GM23338 (cell line): ENCODE results near the gene GLIS2. TPM values are rescaled to one million over a fixed set of nuclear protein-coding genes. Genes with fewer than 3 reads are reported as not detected.

Experiments
- ATAC-seq: fragments of 200-7000 bp; cut with Tn5 transposase; 3 replicates; pipeline ENCODE4 v1.9.1; 2020
- DNase-seq: peaks from one replicate; pipeline ENCODE4 v3.0.0-alpha.2; 2015; ENCODE audit warnings: low spot score
- H2AFZ ChIP-seq: fragments of 200-600 bp; sonication (generic); 2 replicates; pipeline ENCODE4 v1.8.0; 2016; ENCODE audit warnings: antibody characterized with exemption, mild to moderate bottlenecking, moderate library complexity
- H3F3A ChIP-seq: fragments of 200-600 bp; sonication (generic); replicated peaks from 2 replicates; pipeline ENCODE4 v1.8.0; 2017; ENCODE audit warnings: antibody characterized with exemption, mixed run types, low read depth
- H3K27ac ChIP-seq: fragments of 200-600 bp; sonication (generic); 2 replicates; pipeline ENCODE4 v1.6.1; 2016; ENCODE audit warnings: low read depth
- H3K27me3 ChIP-seq: fragments of 200-600 bp; sonication (generic); 2 replicates; pipeline ENCODE4 v1.8.0; 2016; ENCODE audit warnings: mild to moderate bottlenecking, mixed run types, moderate library complexity; ENCODE audit not compliant: insufficient read depth
- H3K36me3 ChIP-seq: fragments of 200-600 bp; sonication (generic); 2 replicates; pipeline ENCODE4 v1.8.0; 2016; ENCODE audit warnings: mild to moderate bottlenecking; ENCODE audit not compliant: insufficient read depth
- H3K4me1 ChIP-seq: fragments of 200-600 bp; sonication (generic); 2 replicates; pipeline ENCODE4 v1.8.0; 2016; ENCODE audit warnings: mild to moderate bottlenecking, moderate library complexity; ENCODE audit not compliant: insufficient read depth
- H3K4me2 ChIP-seq: fragments of 200-600 bp; sonication (generic); 2 replicates; pipeline ENCODE4 v1.7.1; 2017; ENCODE audit warnings: mixed run types
- H3K4me3 ChIP-seq: fragments of 200-600 bp; sonication (generic); 2 replicates; pipeline ENCODE4 v1.6.1; 2016; ENCODE audit warnings: mixed run types
- H3K79me2 ChIP-seq: fragments of 200-600 bp; sonication (generic); replicated peaks from 2 replicates; pipeline ENCODE4 v1.8.0; 2017; ENCODE audit warnings: mild to moderate bottlenecking; ENCODE audit not compliant: insufficient read depth
- H3K9me2 ChIP-seq: fragments of 200-600 bp; sonication (generic); 2 replicates; pipeline ENCODE4 v1.8.0; 2017; ENCODE audit not compliant: insufficient read depth
- H4K20me1 ChIP-seq: fragments of 200-600 bp; sonication (generic); replicated peaks from 2 replicates; pipeline ENCODE4 v1.8.0; 2017; ENCODE audit warnings: mild to moderate bottlenecking; ENCODE audit not compliant: insufficient read depth
- H3K27ac Mint-ChIP-seq: 2 replicates; pipeline ENCODE4 v1.8.0; 2020; ENCODE audit warnings: inconsistent platforms, mild to moderate bottlenecking, moderate library complexity, mixed read lengths
- H3K27me3 Mint-ChIP-seq: 3 replicates; pipeline ENCODE4 v1.8.0; 2022; ENCODE audit warnings: low read depth, mild to moderate bottlenecking, moderate library complexity, mixed read lengths, inconsistent platforms; ENCODE audit not compliant: insufficient read depth, poor library complexity
- H3K36me3 Mint-ChIP-seq: 3 replicates; pipeline ENCODE4 v1.8.0; 2021; ENCODE audit warnings: low read depth, mild to moderate bottlenecking, inconsistent platforms, moderate library complexity, mixed read lengths
- H3K4me1 Mint-ChIP-seq: 3 replicates; pipeline ENCODE4 v1.8.0; 2020; ENCODE audit warnings: mild to moderate bottlenecking, inconsistent platforms, mixed read lengths
- H3K4me3 Mint-ChIP-seq: 3 replicates; pipeline ENCODE4 v1.8.0; 2021; ENCODE audit warnings: moderate library complexity, mild to moderate bottlenecking, inconsistent platforms, mixed read lengths
- H3K9me3 Mint-ChIP-seq: 3 replicates; pipeline ENCODE4 v1.8.0; 2020; ENCODE audit warnings: moderate library complexity, mild to moderate bottlenecking, inconsistent platforms, mixed read lengths
- NANOG ChIP-seq: IDR thresholded peaks from 2 replicates; pipeline ENCODE4 v1.6.1; 2016; ENCODE audit warnings: antibody characterized with exemption, borderline replicate concordance
- STAT1 ChIP-seq: IDR thresholded peaks from one replicate; pipeline ENCODE4 v1.6.1; 2016; ENCODE audit warnings: antibody characterized with exemption; ENCODE audit not compliant: unreplicated experiment
- ZNF331 ChIP-seq: fragments of 250-450 bp; sonication (Bioruptor Pico); IDR thresholded peaks from 2 replicates; pipeline ENCODE4 v1.5.0; 2020; ENCODE audit warnings: low read depth, mild to moderate bottlenecking, moderate library complexity
- polyA plus RNA-seq: library from polyadenylated mRNA; unstranded; fragments of >200 nt; fragmentation: Nextera tagmentation; extraction: Ambion mirVana; gene quantifications from 2 replicates; pipeline ENCODE4 v1.2.1, GENCODE V29; 2016
- total RNA-seq: library from RNA; depleted of rRNA; stranded (reverse); fragments of >200 nt; shearing (Covaris generic); gene quantifications from 2 replicates; pipeline ENCODE4 v1.2.3, GENCODE V29; 2014
- TF ChIP-seq, protein P1 (sequence below): fragments of 250-450 bp; sonication (Bioruptor Pico); IDR thresholded peaks from 2 replicates; pipeline ENCODE4 v1.5.0; 2020; ENCODE audit warnings: mild to moderate bottlenecking, moderate library complexity
- TF ChIP-seq, protein P2 (sequence below): IDR thresholded peaks from 2 replicates; pipeline ENCODE4 v1.6.1; 2016; ENCODE audit warnings: antibody characterized with exemption
- TF ChIP-seq, protein P3 (sequence below), 2 experiments: fragments of 200-600 bp in 1 of 2; sonication (generic) in 1 of 2; conservative IDR thresholded peaks; 2 replicates each; pipeline versions ENCODE4 v1.5.1 to v1.6.1; 2016 to 2017; ENCODE audit warnings: antibody characterized with exemption in 2 of 2, low read depth in 2 of 2, mild to moderate bottlenecking in 2 of 2, moderate library complexity in 1 of 2

GLIS2 gene
- total and polyA plus RNA-seq, 2 experiments from 2014 or later, result 8.2 to 10.2 TPM

DNA sequence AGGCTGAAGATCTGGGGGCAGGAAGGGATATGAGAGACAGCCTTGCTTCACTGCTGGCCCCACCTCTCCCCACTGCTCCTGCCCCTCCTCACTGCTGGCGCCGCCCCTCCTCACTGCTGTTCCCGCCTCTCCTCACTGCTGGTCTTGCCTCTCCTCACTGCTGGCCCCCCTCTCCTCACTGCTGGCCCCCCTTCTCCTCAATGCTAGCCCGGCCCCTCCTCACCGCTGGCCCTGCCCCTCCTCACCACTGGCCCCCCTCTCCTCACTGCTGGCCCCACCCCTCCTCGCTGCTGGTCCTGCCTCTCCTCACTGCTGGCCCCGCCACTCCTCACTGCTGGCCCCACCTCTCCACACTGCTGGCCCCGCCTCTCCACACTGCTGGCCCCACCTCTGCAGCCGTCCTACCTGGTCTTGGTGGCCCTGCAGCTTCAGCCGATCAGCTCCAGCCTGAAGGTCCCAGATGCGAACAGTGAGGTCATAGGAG lies 44.7 kb downstream of the GLIS2 start:
- Histone ChIP-seq H3F3A (0 out of 2 replicates have a peak, but pooled peaks cover 4% of the 10 kb centered on the region), H3K4me3 (no peak overlapping the region), H3K27ac (no peak overlapping the region), H3K79me2 (no peaks in the 10 kb centered on the region), H2AFZ (no peak overlapping the region), H3K4me2 (no peak overlapping the region), H3K36me3 (no peaks in the 10 kb centered on the region), H3K9me2 (no peaks in the 10 kb centered on the region), H3K27me3 (no peaks in the 10 kb centered on the region), H4K20me1 (no peaks in the 10 kb centered on the region), H3K4me1 (no peaks in the 10 kb centered on the region)
- Mint-ChIP-seq H3K36me3 (no peaks in the 10 kb centered on the region), H3K27me3 (peaks cover 6% of the 10 kb centered on the region), H3K4me3 (no peak overlapping the region), H3K9me3 (no peaks in the 10 kb centered on the region), H3K27ac (no peak overlapping the region), H3K4me1 (no peaks in the 10 kb centered on the region; the same call in 1 of the 3 replicates)
- ATAC-seq (peak; percentile 69), DNase-seq (no peak)
- TF ChIP-seq, protein P1, sequence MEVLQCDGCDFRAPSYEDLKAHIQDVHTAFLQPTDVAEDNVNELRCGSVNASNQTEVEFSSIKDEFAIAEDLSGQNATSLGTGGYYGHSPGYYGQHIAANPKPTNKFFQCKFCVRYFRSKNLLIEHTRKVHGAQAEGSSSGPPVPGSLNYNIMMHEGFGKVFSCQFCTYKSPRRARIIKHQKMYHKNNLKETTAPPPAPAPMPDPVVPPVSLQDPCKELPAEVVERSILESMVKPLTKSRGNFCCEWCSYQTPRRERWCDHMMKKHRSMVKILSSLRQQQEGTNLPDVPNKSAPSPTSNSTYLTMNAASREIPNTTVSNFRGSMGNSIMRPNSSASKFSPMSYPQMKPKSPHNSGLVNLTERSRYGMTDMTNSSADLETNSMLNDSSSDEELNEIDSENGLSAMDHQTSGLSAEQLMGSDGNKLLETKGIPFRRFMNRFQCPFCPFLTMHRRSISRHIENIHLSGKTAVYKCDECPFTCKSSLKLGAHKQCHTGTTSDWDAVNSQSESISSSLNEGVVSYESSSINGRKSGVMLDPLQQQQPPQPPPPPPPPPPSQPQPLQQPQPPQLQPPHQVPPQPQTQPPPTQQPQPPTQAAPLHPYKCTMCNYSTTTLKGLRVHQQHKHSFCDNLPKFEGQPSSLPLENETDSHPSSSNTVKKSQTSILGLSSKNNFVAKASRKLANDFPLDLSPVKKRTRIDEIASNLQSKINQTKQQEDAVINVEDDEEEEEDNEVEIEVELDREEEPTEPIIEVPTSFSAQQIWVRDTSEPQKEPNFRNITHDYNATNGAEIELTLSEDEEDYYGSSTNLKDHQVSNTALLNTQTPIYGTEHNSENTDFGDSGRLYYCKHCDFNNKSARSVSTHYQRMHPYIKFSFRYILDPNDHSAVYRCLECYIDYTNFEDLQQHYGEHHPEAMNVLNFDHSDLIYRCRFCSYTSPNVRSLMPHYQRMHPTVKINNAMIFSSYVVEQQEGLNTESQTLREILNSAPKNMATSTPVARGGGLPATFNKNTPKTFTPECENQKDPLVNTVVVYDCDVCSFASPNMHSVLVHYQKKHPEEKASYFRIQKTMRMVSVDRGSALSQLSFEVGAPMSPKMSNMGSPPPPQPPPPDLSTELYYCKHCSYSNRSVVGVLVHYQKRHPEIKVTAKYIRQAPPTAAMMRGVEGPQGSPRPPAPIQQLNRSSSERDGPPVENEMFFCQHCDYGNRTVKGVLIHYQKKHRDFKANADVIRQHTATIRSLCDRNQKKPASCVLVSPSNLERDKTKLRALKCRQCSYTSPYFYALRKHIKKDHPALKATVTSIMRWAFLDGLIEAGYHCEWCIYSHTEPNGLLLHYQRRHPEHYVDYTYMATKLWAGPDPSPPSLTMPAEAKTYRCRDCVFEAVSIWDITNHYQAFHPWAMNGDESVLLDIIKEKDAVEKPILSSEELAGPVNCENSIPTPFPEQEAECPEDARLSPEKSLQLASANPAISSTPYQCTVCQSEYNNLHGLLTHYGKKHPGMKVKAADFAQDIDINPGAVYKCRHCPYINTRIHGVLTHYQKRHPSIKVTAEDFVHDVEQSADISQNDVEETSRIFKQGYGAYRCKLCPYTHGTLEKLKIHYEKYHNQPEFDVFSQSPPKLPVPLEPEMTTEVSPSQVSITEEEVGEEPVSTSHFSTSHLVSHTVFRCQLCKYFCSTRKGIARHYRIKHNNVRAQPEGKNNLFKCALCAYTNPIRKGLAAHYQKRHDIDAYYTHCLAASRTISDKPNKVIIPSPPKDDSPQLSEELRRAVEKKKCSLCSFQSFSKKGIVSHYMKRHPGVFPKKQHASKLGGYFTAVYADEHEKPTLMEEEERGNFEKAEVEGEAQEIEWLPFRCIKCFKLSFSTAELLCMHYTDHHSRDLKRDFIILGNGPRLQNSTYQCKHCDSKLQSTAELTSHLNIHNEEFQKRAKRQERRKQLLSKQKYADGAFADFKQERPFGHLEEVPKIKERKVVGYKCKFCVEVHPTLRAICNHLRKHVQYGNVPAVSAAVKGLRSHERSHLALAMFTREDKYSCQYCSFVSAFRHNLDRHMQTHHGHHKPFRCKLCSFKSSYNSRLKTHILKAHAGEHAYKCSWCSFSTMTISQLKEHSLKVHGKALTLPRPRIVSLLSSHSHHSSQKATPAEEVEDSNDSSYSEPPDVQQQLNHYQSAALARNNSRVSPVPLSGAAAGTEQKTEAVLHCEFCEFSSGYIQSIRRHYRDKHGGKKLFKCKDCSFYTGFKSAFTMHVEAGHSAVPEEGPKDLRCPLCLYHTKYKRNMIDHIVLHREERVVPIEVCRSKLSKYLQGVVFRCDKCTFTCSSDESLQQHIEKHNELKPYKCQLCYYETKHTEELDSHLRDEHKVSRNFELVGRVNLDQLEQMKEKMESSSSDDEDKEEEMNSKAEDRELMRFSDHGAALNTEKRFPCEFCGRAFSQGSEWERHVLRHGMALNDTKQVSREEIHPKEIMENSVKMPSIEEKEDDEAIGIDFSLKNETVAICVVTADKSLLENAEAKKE (CRISPR knock-in tag), result no peak
- TF ChIP-seq, protein P2, sequence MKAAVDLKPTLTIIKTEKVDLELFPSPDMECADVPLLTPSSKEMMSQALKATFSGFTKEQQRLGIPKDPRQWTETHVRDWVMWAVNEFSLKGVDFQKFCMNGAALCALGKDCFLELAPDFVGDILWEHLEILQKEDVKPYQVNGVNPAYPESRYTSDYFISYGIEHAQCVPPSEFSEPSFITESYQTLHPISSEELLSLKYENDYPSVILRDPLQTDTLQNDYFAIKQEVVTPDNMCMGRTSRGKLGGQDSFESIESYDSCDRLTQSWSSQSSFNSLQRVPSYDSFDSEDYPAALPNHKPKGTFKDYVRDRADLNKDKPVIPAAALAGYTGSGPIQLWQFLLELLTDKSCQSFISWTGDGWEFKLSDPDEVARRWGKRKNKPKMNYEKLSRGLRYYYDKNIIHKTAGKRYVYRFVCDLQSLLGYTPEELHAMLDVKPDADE, result no peak
- TF ChIP-seq NANOG, result no peak
- TF ChIP-seq ZNF331, result no peak
- TF ChIP-seq STAT1, result no peak
- TF ChIP-seq, protein P3, sequence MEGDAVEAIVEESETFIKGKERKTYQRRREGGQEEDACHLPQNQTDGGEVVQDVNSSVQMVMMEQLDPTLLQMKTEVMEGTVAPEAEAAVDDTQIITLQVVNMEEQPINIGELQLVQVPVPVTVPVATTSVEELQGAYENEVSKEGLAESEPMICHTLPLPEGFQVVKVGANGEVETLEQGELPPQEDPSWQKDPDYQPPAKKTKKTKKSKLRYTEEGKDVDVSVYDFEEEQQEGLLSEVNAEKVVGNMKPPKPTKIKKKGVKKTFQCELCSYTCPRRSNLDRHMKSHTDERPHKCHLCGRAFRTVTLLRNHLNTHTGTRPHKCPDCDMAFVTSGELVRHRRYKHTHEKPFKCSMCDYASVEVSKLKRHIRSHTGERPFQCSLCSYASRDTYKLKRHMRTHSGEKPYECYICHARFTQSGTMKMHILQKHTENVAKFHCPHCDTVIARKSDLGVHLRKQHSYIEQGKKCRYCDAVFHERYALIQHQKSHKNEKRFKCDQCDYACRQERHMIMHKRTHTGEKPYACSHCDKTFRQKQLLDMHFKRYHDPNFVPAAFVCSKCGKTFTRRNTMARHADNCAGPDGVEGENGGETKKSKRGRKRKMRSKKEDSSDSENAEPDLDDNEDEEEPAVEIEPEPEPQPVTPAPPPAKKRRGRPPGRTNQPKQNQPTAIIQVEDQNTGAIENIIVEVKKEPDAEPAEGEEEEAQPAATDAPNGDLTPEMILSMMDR (conservative IDR thresholded peaks at IDR 0.05; ENCODE audit: low read depth in 2 of 2), result no peak
